Vagina (tissue), 2 donors: ENCODE measurements around the gene MEGF8. TPM values are rescaled to one million over a fixed set of nuclear protein-coding genes. Genes with fewer than 3 reads are reported as not detected.

ENCODE experiments used
- DNase-seq, 2 donors: peaks; one replicate each; pipeline ENCODE4 v3.0.0-alpha.2; 2017; ENCODE audit errors: extremely low spot score in 2 of 2
- H3K27ac ChIP-seq: fragments of 200-600 bp; sonication (generic); one replicate; pipeline ENCODE4 v1.5.1; 2019
- H3K27me3 ChIP-seq: fragments of 200-600 bp; sonication (generic); one replicate; pipeline ENCODE4 v1.5.1; 2019
- H3K36me3 ChIP-seq, 2 donors: fragments of 200-600 bp; sonication (generic); one replicate each; pipeline ENCODE4 v1.5.1; 2017 to 2019
- H3K4me1 ChIP-seq: fragments of 200-600 bp; sonication (generic); one replicate; pipeline ENCODE4 v1.5.1; 2019
- H3K4me3 ChIP-seq, 2 donors: fragments of 200-600 bp; sonication (generic); 1 replicate in 1 of 2; 2 replicates in 1 of 2; pipeline ENCODE4 v1.5.1; 2016 to 2019
- H3K9me3 ChIP-seq: fragments of 200-600 bp; sonication (generic); one replicate; pipeline ENCODE4 v1.5.1; 2019
- CTCF ChIP-seq, 3 experiments: fragments of 450-650 bp in 2 of 3; fragments of 200-600 bp in 1 of 3; sonication (generic) in 1 of 3; IDR thresholded peaks; one replicate each; pipeline ENCODE4 v1.5.1; 2017 to 2019; ENCODE audit warnings: antibody characterized with exemption in 3 of 3, mild to moderate bottlenecking in 2 of 3, moderate library complexity in 2 of 3
- POLR2A ChIP-seq, 2 donors: fragments of 450-650 bp; IDR thresholded peaks; one replicate each; pipeline ENCODE4 v1.6.1; 2017; ENCODE audit warnings: antibody characterized with exemption in 2 of 2, mild to moderate bottlenecking in 2 of 2, moderate library complexity in 2 of 2
- POLR2AphosphoS5 ChIP-seq, 2 donors: sonication (generic); formaldehyde crosslinking; IDR thresholded peaks; one replicate each; pipeline ENCODE4 v1.9.0; 2017; ENCODE audit warnings: antibody characterized with exemption in 2 of 2, mild to moderate bottlenecking in 2 of 2, low read depth in 1 of 2; ENCODE audit not compliant: insufficient read depth in 1 of 2
- intact Hi-C: fragments of 100-400 bp; cut with DNase I; formaldehyde crosslinking; loops from one replicate; pipeline ENCODE4 v1.15.1; 2023
- total RNA-seq: library from RNA; depleted of rRNA; stranded (reverse); fragments of >200 nt; gene quantifications from one replicate; pipeline ENCODE4 v1.2.3, GENCODE V29; 2016

The MEGF8 gene
- total RNA-seq, 1 donor from 2014 or later, result 13.5 TPM

GRCh38 chr19:42351079-42351735 lies 25.8 kb downstream of the MEGF8 start:
- intact Hi-C loops, result no loop called here

GRCh38 chr19:42352301-42353259 lies 27.1 kb downstream of the MEGF8 start:
- H3K27me3 ChIP-seq, result no peaks in the 10 kb centered on the region
- no peak overlapping the region for H3K27ac ChIP-seq
- TF ChIP-seq POLR2A (IDR thresholded peaks at IDR 0.05) (no peak), POLR2AphosphoS5 (IDR thresholded peaks at IDR 0.05; ENCODE audit: insufficient read depth in 1 of 2, low read depth in 1 of 2) (no peak), CTCF (IDR thresholded peaks at IDR 0.05) (no peak)
- no peaks in the 10 kb centered on the region for H3K9me3 ChIP-seq
- no peak overlapping the region for H3K4me3 ChIP-seq
- no peaks in the 10 kb centered on the region for H3K4me1 ChIP-seq
- no peak for DNase-seq
- H3K36me3 ChIP-seq, result peaks cover 0 to 22% of the 10 kb centered on the region in 2 donors
- intact Hi-C loops, result no loop called here

More at GRCh38 chr19:42351079-42351735, 25.8 kb downstream of the MEGF8 start:
- Histone ChIP-seq H3K27ac (no peak overlapping the region), H3K36me3 (peaks cover 0 to 22% of the 10 kb centered on the region in 2 donors), H3K4me1 (no peaks in the 10 kb centered on the region), H3K9me3 (no peaks in the 10 kb centered on the region), H3K4me3 (no peak overlapping the region), H3K27me3 (no peaks in the 10 kb centered on the region)
- no peak for DNase-seq
- TF ChIP-seq POLR2A (IDR thresholded peaks at IDR 0.05), result no peak
- no peak for TF ChIP-seq CTCF (IDR thresholded peaks at IDR 0.05)
- TF ChIP-seq POLR2AphosphoS5 (IDR thresholded peaks at IDR 0.05; ENCODE audit: insufficient read depth in 1 of 2, low read depth in 1 of 2), result no peak

GRCh38 chr19:42353341-42354015 lies 28.0 kb downstream of the MEGF8 start:
- TF ChIP-seq POLR2A (IDR thresholded peaks at IDR 0.05) (no peak), CTCF (IDR thresholded peaks at IDR 0.05) (no peak), POLR2AphosphoS5 (IDR thresholded peaks at IDR 0.05; ENCODE audit: insufficient read depth in 1 of 2, low read depth in 1 of 2) (no peak)
- Histone ChIP-seq H3K4me3 (no peak overlapping the region), H3K4me1 (no peaks in the 10 kb centered on the region), H3K27me3 (no peaks in the 10 kb centered on the region), H3K9me3 (no peaks in the 10 kb centered on the region), H3K27ac (no peak overlapping the region), H3K36me3 (peaks cover 0 to 22% of the 10 kb centered on the region in 2 donors)
- intact Hi-C loops, result no loop called here
- no peak for DNase-seq

GRCh38 chr19:42355896-42356295 lies 30.5 kb downstream of the MEGF8 start:
- H3K9me3 ChIP-seq, result no peaks in the 10 kb centered on the region
- DNase-seq, result no peak
- no peaks in the 10 kb centered on the region for H3K27me3 ChIP-seq
- H3K27ac ChIP-seq, result no peak overlapping the region
- H3K4me3 ChIP-seq, result no peak overlapping the region
- TF ChIP-seq CTCF (IDR thresholded peaks at IDR 0.05) (no peak), POLR2A (IDR thresholded peaks at IDR 0.05) (no peak), POLR2AphosphoS5 (IDR thresholded peaks at IDR 0.05; ENCODE audit: insufficient read depth in 1 of 2, low read depth in 1 of 2) (no peak)
- H3K36me3 ChIP-seq, result peaks cover 0 to 28% of the 10 kb centered on the region in 2 donors
- intact Hi-C loops, result no loop called here
- H3K4me1 ChIP-seq, result no peaks in the 10 kb centered on the region
